Peyer's patch (tissue), 4 donors: Measurements from ENCODE around the gene CTCFL. TPM values are rescaled to one million over a fixed set of nuclear protein-coding genes. Genes with fewer than 3 reads are reported as not detected.

Source experiments
- DNase-seq, 3 donors: peaks; one replicate each; pipeline ENCODE4 v3.0.0-alpha.2; 2017 to 2019
- H3K27ac ChIP-seq, 4 donors: fragments of 200-600 bp; sonication (generic); one replicate each; pipeline ENCODE4 v1.5.1; 2016 to 2019
- H3K27me3 ChIP-seq, 2 donors: fragments of 200-600 bp; sonication (generic); one replicate each; pipeline ENCODE4 v1.5.1; 2019
- H3K36me3 ChIP-seq, 3 donors: fragments of 200-600 bp; sonication (generic); one replicate each; pipeline ENCODE4 v1.5.1; 2016 to 2019
- H3K4me1 ChIP-seq, 4 donors: fragments of 200-600 bp; sonication (generic); one replicate each; pipeline ENCODE4 v1.5.1; 2016 to 2019
- H3K4me3 ChIP-seq, 4 donors: fragments of 200-600 bp; sonication (generic); 1 replicate in 3 of 4; 2 replicates in 1 of 4; pipeline ENCODE4 v1.5.1; 2016 to 2019; ENCODE audit warnings: mild to moderate bottlenecking in 1 of 4
- H3K9me3 ChIP-seq, 4 donors: fragments of 200-600 bp; sonication (generic); one replicate each; pipeline ENCODE4 v1.5.1; 2016 to 2019; ENCODE audit warnings: mild to moderate bottlenecking in 1 of 4
- POLR2A ChIP-seq, 2 donors: fragments of 450-650 bp; IDR thresholded peaks; one replicate each; pipeline ENCODE4 v1.5.1; 2017; ENCODE audit warnings: antibody characterized with exemption in 2 of 2, mild to moderate bottlenecking in 2 of 2, moderate library complexity in 2 of 2
- total RNA-seq, 4 donors: library from RNA; depleted of rRNA; stranded (reverse); fragments of >200 nt; gene quantifications; one replicate each; pipeline ENCODE4 v1.1.0, GENCODE V29; 2016
- TF ChIP-seq, protein P1 (sequence below), 6 experiments: fragments of 450-650 bp in 4 of 6; fragments of 200-600 bp in 2 of 6; sonication (generic) in 1 of 6; IDR thresholded peaks; one replicate each; pipeline ENCODE4 v1.5.1; 2017 to 2019; ENCODE audit warnings: antibody characterized with exemption in 6 of 6, mild to moderate bottlenecking in 3 of 6, moderate library complexity in 1 of 6

The CTCFL gene
- total RNA-seq, 4 donors from 2014 or later, result not detected

DNA sequence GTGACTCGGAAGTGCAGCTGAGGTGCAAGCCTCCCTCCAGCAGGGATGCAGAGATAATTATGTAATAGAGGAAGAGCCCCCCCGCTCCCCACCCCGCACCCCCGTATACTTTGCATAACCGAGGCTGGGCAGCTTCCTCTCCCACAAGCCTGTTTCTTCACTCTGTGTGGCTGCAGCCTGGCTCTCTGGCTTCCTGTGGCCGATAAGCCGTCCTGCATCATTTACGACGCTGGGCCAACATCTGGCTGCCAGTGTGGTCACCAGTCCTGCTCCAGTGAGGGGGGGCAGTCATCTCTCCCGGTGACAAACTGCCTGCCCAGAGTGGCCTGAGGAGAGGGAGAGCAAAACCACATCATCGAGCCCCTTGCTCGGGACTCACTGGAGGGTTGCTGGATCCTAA, 74.5 kb downstream of the CTCFL start:
- Histone ChIP-seq H3K27ac (peak overlapping the region in 2 of 4 donors; percentile 50 to 63), H3K4me1 (peaks cover 0 to 27% (median 19%) of the 10 kb centered on the region in 4 donors), H3K36me3 (no peaks in the 10 kb centered on the region), H3K4me3 (no peak overlapping the region), H3K9me3 (no peaks in the 10 kb centered on the region), H3K27me3 (no peaks in the 10 kb centered on the region)
- no peak for TF ChIP-seq POLR2A (IDR thresholded peaks at IDR 0.05)
- DNase-seq, result peak in 2 of 3 donors; percentile 84 to 89

DNA sequence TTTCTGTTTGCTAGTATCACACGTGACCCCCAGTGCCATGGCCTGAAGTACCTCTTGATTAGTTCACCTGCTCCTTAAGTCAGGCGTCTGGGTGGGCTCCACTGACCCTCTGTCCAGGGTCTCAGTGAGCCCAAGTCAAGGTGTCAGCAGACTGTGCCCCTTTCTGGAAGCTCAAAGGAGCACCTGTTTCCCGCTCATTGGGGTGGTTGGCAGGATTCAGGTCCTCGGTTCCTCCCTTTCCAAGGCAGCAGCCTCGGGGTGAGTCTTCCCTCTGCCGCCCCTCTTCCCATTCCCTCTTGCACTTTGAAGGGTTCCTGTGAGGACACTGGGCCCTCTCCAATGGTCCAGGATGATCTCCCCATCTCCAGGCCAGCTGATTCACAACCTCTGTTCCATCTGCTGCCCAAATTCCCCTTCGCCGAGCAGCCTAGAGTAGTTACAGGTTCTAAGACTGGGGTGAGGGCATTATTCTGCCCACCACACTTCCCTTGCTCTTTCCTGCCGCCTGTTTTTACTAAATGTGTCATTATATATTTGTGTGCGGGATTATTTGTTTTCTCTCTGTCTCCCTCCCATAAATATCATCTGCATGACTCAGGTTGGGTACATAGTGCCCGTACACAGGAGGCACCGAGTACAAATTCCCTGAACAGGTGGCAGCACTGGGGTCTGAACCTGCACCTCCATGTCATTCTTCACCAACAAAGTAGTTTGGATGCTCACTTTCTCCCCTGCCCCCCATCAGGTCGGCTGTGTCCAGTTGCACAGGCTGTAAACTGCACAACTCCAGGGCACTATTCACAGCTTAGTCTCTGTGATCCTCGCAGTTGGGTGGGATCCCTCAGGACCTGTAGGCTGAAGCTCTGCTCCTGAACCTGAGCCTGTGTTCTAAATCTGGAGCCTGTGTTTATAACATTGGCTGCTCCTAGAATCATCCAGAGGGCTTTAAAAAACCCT, 75.3 kb downstream of the CTCFL start:
- Histone ChIP-seq H3K9me3 (no peaks in the 10 kb centered on the region), H3K4me3 (no peak overlapping the region), H3K27me3 (no peaks in the 10 kb centered on the region), H3K36me3 (no peaks in the 10 kb centered on the region), H3K27ac (peak overlapping the region in 1 of 4 donors; percentile 22), H3K4me1 (peaks cover 0 to 27% (median 19%) of the 10 kb centered on the region in 4 donors)
- DNase-seq, result no peak
- TF ChIP-seq, protein P1, sequence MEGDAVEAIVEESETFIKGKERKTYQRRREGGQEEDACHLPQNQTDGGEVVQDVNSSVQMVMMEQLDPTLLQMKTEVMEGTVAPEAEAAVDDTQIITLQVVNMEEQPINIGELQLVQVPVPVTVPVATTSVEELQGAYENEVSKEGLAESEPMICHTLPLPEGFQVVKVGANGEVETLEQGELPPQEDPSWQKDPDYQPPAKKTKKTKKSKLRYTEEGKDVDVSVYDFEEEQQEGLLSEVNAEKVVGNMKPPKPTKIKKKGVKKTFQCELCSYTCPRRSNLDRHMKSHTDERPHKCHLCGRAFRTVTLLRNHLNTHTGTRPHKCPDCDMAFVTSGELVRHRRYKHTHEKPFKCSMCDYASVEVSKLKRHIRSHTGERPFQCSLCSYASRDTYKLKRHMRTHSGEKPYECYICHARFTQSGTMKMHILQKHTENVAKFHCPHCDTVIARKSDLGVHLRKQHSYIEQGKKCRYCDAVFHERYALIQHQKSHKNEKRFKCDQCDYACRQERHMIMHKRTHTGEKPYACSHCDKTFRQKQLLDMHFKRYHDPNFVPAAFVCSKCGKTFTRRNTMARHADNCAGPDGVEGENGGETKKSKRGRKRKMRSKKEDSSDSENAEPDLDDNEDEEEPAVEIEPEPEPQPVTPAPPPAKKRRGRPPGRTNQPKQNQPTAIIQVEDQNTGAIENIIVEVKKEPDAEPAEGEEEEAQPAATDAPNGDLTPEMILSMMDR (IDR thresholded peaks at IDR 0.05), result no peak
- TF ChIP-seq POLR2A (IDR thresholded peaks at IDR 0.05), result no peak

DNA sequence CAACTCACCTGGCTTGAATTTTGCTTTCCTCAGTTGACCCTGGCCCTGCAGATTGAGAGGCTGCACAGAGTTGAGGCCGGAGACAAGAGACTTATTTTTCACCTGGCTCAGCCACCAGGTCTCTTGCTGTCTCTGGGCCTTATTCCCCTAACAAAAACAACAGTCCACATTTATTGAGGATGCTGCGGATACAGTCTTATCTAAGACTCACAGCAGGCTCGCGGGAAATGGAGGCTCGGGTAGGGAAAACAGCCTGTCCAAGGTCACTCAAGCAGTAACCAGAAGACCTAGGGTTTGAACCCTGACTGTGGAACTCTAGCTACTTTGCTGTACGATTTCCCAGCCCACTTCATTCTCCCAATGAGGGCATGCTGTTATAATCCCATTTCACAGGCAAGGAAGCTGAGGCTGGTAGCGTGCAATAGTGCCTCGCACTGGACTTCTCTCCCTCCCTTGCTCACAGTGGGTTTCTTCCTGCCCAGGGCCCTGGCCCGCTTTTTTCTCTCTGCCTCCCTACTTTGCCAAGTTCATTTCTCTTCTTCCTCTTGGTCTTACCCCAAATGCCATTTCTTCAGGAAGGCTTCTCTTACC, 76.1 kb downstream of the CTCFL start:
- TF ChIP-seq POLR2A (IDR thresholded peaks at IDR 0.05), result no peak
- TF ChIP-seq, protein P1 (IDR thresholded peaks at IDR 0.05), result no peak
- H3K9me3 ChIP-seq, result no peaks in the 10 kb centered on the region
- DNase-seq, result no peak
- no peaks in the 10 kb centered on the region for H3K36me3 ChIP-seq
- no peaks in the 10 kb centered on the region for H3K27me3 ChIP-seq
- H3K27ac ChIP-seq, result no peak overlapping the region
- no peak overlapping the region for H3K4me3 ChIP-seq
- H3K4me1 ChIP-seq, result peaks cover 0 to 27% (median 19%) of the 10 kb centered on the region in 4 donors

Other genes starting within 250 kb of the CTCFL start
- not detected for gene SPO11, start 195.3 kb downstream of the CTCFL start, total RNA-seq
- 10 to 100 TPM; 21.5 to 38.9 (median 33.3) TPM for gene RAE1, start 173.9 kb downstream of the CTCFL start, total RNA-seq
- 10 to 100 TPM in 3 of 4 donors, 1 to 10 TPM in 1; 9.6 to 15.5 (median 12.8) TPM for gene RBM38, start 133.7 kb downstream of the CTCFL start, total RNA-seq
- 1,000 to 10,000 TPM in 1 of 4 donors, 100 to 1,000 TPM in 2, 10 to 100 TPM in 1; 98.2 to 2,194 (median 572) TPM for gene PCK1, start 36.0 kb upstream of the CTCFL start, total RNA-seq
- gene ZBP1, start 95.3 kb upstream of the CTCFL start, total RNA-seq, result 10 to 100 TPM in 1 of 4 donors, 1 to 10 TPM in 2, not detected in 1; 2.3 to 14.0 (median 9.8) TPM
- gene PMEPA1, start 184.9 kb upstream of the CTCFL start, total RNA-seq, result 1 to 10 TPM; 3.3 to 5.5 (median 4.6) TPM